GM18517 (cell line): ENCODE data around the gene TSPAN31.
A peak's percentile ranks its signal among the peaks of the same experiment; 100 is the strongest.

ENCODE experiments used
- ATAC-seq: cut with Tn5 transposase; IDR thresholded peaks from one replicate; pipeline ENCODE4 v1.9.1; 2021; ENCODE audit warnings: mild to moderate bottlenecking, moderate library complexity; ENCODE audit not compliant: unreplicated experiment

Gene TSPAN31

DNA sequence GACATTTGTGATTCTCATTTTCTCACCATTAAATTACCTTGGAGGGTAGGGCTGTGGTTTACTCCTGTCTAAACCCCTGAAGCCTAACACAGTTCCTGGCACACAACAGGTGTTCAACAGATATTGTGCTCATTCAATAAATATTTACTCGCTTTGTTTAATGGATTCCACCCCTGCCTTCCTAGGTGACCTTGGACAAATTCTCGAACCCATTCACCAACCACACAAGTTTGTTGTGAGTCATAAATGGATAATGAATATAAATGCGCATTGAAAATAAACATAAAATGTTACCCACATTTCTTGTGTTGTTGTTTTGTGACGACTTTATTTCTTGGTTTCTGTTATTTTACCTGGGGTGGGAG, 37.4 kb downstream of the TSPAN31 start:
- no peak for ATAC-seq

DNA sequence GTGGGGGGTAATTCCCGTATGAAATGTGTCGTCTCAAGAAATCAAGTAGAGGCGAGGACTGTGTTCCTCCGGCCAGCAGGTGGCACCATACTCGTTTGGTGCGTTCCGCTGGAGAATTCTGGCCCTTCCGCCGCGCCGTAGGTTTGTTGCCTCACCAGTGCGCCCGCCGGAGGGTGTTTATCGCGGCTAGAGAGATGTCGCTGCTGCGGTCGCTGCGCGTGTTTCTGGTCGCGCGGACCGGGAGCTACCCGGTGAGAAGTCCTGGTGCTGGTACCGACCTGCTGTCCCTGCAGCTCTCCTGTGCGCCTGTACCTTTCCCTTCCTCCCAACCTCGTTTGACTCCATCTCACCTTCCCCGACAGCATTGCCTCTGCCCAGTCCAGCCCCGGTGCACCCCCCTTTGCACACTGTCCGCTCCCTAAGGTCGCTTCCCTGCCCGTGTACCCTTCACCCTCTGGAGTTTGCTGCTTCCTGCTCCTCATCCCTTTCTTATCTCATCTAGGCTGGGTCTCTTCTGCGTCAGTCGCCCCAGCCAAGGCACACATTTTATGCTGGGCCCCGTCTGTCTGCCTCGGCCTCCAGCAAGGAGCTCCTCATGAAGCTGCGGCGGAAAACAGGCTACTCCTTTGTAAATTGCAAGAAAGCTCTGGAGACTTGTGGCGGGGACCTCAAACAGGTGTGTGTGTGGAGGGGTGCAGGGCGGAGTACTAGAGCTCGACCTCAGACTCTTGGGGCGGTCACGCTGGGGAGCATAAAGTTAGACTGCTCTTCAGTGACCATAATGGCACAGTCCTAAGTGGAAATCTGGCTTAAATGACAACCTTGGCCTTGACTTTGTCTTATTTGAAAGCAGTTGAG, 38.0 kb downstream of the TSPAN31 start, which contains the start of gene TSFM:
TSS of gene TSFM (plus strand) at position 180 of the 858 bp plus-strand sequence. CDS start at position 195, 15 bp downstream.
- peak; percentile 89 for ATAC-seq

DNA sequence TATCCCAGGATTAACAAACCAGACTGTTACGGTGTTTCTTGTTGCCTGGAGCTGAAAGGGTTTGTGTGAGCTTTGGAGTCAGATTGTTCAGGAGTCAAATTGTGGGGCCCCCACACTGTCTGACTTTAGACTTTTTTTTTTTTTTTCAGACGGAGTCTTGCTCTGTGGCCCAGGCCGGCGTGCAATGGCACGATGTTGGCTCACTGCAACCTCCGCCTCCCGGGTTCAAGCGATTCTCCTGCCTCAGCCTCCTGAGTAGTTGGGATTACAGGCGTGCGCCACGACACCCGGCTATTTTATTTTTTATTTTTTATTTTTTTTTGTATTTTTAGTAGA, 38.6 kb downstream of the TSPAN31 start:
- ATAC-seq = no peak

DNA sequence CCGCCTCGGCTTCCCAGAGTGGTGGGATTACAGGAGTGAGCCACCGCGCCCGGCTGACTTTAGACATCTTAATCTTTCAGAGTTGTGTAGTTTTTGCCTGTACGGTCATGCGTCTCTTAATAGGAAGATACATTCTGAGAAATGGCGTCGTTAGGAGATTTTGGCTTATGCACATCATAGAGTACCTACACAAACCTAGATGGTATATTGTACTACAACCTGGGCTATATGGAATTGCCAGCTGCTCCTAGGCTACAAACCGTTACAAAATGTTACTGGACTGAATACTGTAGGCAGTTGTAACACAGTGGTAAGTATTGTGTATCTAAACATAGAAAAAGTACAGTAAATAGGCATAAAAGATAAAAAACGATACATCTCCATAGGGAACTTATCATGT, 39.0 kb downstream of the TSPAN31 start:
- ATAC-seq = no peak

DNA sequence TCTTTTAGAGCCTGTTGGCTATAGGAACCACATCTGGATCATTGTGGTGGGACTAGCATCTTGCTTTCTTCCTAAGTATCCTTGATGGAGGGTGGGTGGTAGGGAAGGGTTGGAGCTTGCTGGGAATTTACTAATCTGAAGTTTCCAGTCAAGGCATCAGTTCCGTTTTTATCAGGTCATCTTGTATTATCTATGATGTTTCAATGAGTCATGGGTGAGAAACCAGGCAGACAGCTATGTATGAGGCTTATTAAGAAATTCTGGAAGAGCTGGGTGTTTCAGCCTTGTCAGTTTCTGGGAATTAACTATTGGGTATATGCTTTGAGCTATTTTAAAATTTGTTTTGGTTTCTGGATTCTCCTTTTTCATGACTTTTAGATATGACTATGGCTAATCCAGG, 49.1 kb downstream of the TSPAN31 start:
- ATAC-seq = no peak

DNA sequence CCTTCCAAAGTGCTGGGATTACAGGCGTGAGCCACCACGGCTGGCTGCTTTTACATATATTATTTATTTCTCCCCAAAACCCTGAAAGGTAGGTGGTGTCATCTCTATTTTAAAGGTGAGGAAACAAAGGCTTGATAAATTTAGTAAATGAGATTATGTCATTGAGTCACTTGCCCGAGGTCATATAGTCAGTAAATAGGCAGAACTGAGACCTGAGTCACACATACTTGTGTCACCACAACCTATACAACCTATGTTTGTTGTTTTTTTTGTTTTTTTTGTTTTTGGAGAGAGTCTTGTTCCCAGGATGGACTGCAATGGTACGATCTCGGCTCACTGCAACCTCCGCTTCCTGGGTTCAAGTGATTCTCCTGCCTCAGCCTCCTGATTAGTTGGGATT, 50.5 kb downstream of the TSPAN31 start:
- ATAC-seq = no peak

DNA sequence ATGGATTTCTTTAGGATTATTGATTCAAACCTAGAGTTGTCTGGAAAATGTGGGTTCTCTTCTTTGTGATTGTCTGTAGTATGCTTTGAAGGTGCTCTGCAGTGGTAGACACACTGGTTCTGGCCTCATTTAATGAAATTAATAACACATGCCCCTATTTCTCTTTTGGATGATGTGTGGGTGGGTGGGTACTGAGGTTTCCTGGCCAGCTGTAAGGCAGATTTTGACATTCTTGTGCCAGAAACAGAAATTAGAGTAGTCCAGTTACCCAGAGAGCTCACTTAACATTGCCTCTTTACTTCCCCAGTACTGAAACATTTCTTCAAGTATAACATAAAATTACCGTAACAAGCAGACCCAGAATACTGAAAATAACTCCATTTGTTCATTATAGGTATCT, 52.2 kb downstream of the TSPAN31 start:
- no peak for ATAC-seq

DNA sequence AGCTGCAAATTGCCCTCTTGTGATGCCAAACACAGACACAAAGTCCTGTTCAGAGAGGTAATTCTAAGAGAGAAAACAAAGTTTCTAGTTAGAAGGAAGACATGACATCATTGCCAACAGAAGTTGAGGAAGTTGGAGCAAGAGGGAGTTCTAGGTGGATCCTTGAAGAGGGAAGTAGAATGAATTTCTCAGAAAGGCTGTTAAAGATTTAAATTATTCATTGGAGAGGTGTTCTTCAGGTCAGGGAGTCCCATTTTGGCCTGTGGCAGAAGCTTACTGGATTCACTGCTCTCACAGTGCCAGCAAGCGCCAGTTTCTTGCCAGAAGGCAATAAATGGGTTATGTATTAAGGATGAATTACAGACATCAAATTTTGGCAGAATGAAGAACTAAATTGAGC, 53.1 kb downstream of the TSPAN31 start:
- ATAC-seq = no peak
